PFSK-1 (cell line): Measurements from ENCODE around the gene MAN2A2.
A peak's percentile ranks its signal among the peaks of the same experiment; 100 is the strongest.

ENCODE experiments used
- FOXP2 ChIP-seq: optimal IDR thresholded peaks from 2 replicates; pipeline ENCODE3; 2011; ENCODE audit warnings: borderline replicate concordance, control low read depth, inconsistent platforms; ENCODE audit not compliant: insufficient read depth; ENCODE audit errors: extremely low read length, extremely low read depth
- POLR2AphosphoS5 ChIP-seq: IDR thresholded peaks from 2 replicates; pipeline ENCODE4 v1.6.1; 2012; ENCODE audit warnings: low read depth, mild to moderate bottlenecking, control low read depth, low read length, moderate library complexity
- REST ChIP-seq, 2 experiments: IDR thresholded peaks; 2 replicates each; pipeline versions ENCODE4 v1.6.1 to v1.8.0; 2011 to 2012; ENCODE audit warnings: low read depth in 2 of 2, low read length in 2 of 2, control low read depth in 1 of 2, inconsistent platforms in 1 of 2, mild to moderate bottlenecking in 1 of 2, moderate library complexity in 1 of 2; ENCODE audit not compliant: insufficient read depth in 1 of 2
- SIN3A ChIP-seq: IDR thresholded peaks from 2 replicates; pipeline ENCODE4 v1.6.1; 2012; ENCODE audit warnings: mild to moderate bottlenecking, low read length, moderate library complexity, borderline replicate concordance; ENCODE audit not compliant: insufficient read depth
- TAF1 ChIP-seq: IDR thresholded peaks from 2 replicates; pipeline ENCODE4 v1.6.1; 2012; ENCODE audit warnings: low read length, control low read depth, borderline replicate concordance; ENCODE audit not compliant: insufficient read depth

GRCh38 chr15:90869601-90870353, 33.3 kb upstream of the MAN2A2 start:
- TF ChIP-seq TAF1: peak; percentile 76; the same call in 1 of the 2 replicates
- peak; percentile 75; the same call in 1 of the 2 replicates for TF ChIP-seq POLR2AphosphoS5
- peak; percentile 91; the same call in 1 of the 2 replicates for TF ChIP-seq SIN3A
- TF ChIP-seq REST (IDR thresholded peaks at IDR 0.05; ENCODE audit: insufficient read depth in 1 of 2, low read depth in 2 of 2, low read length in 2 of 2): peak in 1 of 2 experiments; percentile 52; a peak in 1 of 4 replicates
- TF ChIP-seq FOXP2: peak; percentile 28
